GM21825 (cell line): Measurements from ENCODE around the gene UBB.

Source experiments
- ATAC-seq: cut with Tn5 transposase; IDR thresholded peaks from one replicate; pipeline ENCODE4 v1.9.1; 2021; ENCODE audit warnings: mild to moderate bottlenecking, moderate library complexity; ENCODE audit not compliant: unreplicated experiment

Gene UBB

GRCh38 chr17:16380640-16381495 lies at the start of gene UBB:
Gene UBB, plus strand, starts transcription at chr17:16381091. Its CDS starts 817 bp downstream, at chr17:16381908.
- peak; percentile 81 for ATAC-seq

GRCh38 chr17:16338391-16338790 lies 42.5 kb upstream of the UBB start:
- no peak for ATAC-seq

DNA sequence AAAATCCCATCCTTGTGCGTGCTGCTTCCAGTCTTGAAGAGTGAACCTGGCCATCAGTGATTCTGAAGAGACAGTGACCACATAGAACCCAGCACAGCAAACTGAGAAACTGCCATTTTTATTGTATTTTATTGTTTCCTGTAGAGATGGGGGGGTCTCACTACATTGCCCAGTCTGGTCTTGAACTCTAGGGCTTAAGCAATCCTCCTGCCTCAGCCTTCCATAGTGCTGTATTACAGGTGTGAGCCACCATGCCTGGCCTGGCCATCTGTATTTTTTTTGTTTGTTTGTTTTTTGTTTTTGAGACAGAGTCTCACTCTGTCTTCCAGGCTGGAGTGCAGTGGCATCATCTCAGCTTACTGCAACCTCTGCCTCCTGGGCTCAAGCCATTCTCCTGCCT lies 41.5 kb upstream of the UBB start:
- ATAC-seq = no peak

DNA sequence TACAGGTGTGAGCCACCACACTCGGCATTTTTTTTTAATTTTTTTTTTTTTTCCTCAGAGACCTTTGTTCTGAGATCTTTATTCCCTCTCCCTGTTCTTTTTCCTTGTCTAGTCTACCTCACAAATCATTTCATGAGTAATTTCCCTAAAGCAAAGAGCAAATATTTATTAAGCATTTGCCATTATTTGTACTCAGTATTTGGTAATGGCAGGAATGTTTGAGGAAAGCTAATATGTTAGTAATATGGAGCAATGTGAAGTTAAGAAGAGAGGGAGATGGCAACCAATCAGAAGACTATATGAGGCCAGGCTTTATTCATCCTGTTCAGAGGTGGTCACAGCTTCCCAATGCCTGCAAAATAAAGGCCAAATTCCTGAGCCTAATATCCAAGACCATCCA lies 40.9 kb upstream of the UBB start:
- ATAC-seq = no peak

GRCh38 chr17:16342979-16343378 lies 37.9 kb upstream of the UBB start:
- ATAC-seq = no peak

GRCh38 chr17:16343569-16343968 lies 37.3 kb upstream of the UBB start:
- no peak for ATAC-seq

- no peak for ATAC-seq
These were observed 35.3 kb upstream of the UBB start for GRCh38 chr17:16345565-16345964.

- ATAC-seq = no peak
These were observed 34.1 kb upstream of the UBB start for GRCh38 chr17:16346721-16347271.

DNA sequence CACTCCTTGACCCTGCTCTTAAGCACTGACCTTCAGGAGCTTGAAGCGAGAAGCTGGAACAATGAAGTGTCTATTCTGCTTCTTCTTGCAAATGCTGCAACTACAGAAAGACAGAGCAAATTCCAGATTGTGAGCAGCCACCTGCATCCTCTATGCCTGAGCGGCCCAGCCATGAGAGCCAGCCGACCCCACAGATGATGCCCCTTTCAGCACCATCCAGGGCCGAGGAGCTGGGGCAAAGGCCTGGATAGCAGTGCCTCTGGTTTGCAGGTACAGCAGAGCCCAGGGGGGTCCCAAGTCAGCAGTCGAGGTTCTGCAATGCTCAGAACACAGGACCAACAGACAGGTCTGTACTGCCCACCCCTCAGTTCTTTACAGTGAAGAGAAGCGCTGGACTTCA lies 32.3 kb upstream of the UBB start:
- no peak for ATAC-seq

GRCh38 chr17:16349431-16349830 lies 31.5 kb upstream of the UBB start:
- ATAC-seq = no peak

DNA sequence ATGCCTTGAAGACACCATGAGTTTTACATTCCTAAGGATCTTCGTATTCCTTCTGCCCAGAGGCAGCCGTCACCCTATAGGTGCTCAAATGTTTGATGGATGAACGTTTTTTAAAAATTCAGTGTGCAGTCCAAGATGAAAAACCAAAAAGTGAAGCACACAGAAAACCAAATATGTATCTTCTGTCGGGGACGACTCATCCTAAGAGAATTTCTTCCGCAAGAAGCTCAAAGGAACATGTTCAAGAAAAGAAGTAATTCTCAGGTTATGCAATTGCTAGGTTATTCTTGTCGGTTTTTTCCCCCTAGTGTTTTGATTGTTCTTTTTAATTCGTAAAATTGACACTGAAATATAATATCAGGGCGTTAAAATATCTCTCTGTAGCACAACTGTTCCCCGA lies 29.1 kb upstream of the UBB start:
- no peak for ATAC-seq

GRCh38 chr17:16352303-16352666 lies 28.6 kb upstream of the UBB start:
- ATAC-seq = no peak

DNA sequence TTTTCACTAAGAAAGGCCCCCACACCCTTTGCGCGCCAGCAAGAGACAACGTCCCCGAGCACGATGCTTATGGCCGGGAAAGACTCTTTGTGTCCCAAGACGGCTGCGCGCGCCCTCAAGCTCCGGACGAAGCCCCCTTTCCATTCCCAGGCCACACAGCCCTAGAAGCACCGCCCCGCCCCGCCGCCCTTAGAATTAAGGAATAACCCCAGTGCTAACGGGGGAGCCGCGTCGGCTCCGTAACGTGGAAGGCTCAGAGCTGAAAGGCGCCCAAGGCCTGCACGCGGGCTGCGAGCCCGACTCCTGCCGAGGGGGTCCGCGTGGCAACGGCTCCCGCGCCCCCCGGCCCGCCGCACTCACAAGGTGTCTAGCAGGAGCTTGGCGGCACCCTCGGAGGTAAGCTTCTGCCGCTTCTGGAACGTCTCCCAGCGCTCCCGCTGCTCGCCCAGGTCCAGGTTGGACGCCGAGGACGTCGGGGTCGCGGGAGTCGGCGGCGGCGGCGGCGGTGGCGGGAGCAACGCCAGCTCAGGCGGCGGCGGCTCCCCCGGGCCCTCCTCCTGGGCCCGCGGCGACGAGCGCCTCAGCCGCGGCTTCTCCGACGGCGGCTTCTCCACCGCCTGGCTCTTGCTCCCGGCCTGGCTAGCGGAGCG lies 28.1 kb upstream of the UBB start:
- ATAC-seq = peak; percentile 40

GRCh38 chr17:16353317-16354174 lies 27.3 kb upstream of the UBB start, which contains the start of gene CENPV:
Gene CENPV, minus strand, starts transcription at chr17:16353469. Its CDS starts 33 bp downstream, at chr17:16353436.
- peak; percentile 77 for ATAC-seq

DNA sequence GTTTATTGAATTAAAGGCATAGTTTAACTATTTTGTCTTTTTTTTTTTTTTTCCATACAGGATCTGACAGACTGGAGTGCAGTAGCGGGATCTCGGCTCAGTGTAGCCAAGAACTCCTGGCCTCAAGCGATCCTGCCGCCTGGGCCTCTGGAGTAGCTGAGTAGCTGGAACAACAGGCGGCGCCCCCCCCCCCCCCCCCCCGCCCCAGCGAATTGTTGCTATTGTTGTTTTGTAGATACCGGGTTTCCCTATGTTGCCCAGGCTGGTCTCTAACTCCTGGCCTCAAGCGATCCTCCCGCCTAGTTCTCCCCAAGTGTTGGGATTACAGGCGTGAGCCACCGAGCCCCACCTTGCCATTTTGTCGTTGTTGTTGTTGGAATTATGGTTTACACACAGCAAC lies 26.3 kb upstream of the UBB start:
- ATAC-seq = no peak

- no peak for ATAC-seq
These were observed 22.5 kb upstream of the UBB start for GRCh38 chr17:16358394-16358793.

GRCh38 chr17:16361874-16362273 lies 19.0 kb upstream of the UBB start:
- ATAC-seq = no peak

- peak; percentile 76 for ATAC-seq
These were observed 16.9 kb upstream of the UBB start for GRCh38 chr17:16363749-16364536.

- ATAC-seq = no peak
These were observed 16.3 kb upstream of the UBB start for GRCh38 chr17:16364625-16365024.

- no peak for ATAC-seq
These were observed 9.1 kb upstream of the UBB start for GRCh38 chr17:16371742-16372141.
